ENCODE results near the gene CNTNAP1. TPM values are rescaled to one million over a fixed set of nuclear protein-coding genes. Genes with fewer than 3 reads are reported as not detected.

Gene CNTNAP1
- total RNA-seq, 1 experiment from 2014 or later, result 6.4 TPM

DNA sequence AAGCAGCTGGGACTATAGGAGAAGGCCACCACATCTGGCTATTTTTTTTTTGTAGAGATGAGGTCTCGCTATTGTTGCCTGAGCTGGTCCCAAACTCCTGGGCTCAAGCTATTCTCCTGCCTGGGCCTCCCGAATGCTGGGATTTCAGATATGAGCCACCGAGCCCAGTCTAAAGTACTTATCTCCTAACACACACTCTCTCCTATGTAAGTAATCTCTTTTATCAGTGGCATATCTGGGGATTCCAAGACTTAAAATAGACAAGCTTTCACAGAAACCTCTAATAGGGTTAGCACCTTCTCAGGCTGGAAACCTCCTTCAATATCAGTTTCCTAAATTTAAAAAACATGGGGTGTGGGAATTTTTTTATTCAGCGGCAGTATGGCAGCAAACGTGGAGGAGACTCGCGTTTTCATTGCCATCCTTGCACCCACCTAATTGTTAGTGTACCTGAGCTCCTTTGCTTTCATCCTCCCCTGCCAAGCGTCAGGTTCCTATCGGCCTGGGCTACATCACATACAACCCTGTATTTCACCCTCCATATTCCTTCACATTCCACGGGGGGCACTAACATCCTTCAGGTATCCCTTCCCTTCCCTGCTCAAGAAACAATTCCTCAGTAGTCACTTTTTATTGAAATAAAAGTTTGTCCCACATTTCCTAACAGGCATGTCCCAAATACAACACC, 61.4 kb downstream of the CNTNAP1 start:
- BruUV-seq (replicated peaks), result TSS peak; percentile 54
- DNase-seq (ENCODE audit: low read depth, low spot score) (no peak), ATAC-seq (no peak)
- no peak overlapping the region for H2AFZ ChIP-seq (ENCODE audit: low read depth, low read length, poor library complexity, severe bottlenecking)
- peak overlapping the region; percentile 85 for H3K4me2 ChIP-seq (ENCODE audit: low read length)
- peak overlapping the region; percentile 69 for H3K27ac ChIP-seq (ENCODE audit: low read depth, low read length)
- intact Hi-C loops (cut with micrococcal nuclease), result no loop called here
- H3K9ac ChIP-seq (ENCODE audit: low read length), result peak overlapping the region; percentile 66
- RAD21 ChIA-PET (ENCODE audit: low non-redundant PET in 1 of 2, low total read pairs in 2 of 2, uncharacterized antibody in 2 of 2, unreplicated experiment in 2 of 2), result no interaction called here
- no peaks in the 10 kb centered on the region for H3K27me3 ChIP-seq (ENCODE audit: insufficient read depth, low read length)
- POLR2A ChIA-PET, result interaction anchor here (0.6 kb wide), 1 partner anchor 136 kb away, joined by 4 read pairs; no protein-coding TSS in a partner anchor
- H3K9me2 ChIP-seq (ENCODE audit: insufficient read depth), result no peaks in the 10 kb centered on the region
- H3K4me1 ChIP-seq (ENCODE audit: control insufficient read depth in 1 of 2, insufficient read depth in 2 of 2, low read length in 2 of 2), result peaks cover 7 to 14% of the 10 kb centered on the region in 2 experiments
- CTCF ChIA-PET, result no interaction called here
- H4K20me1 ChIP-seq (ENCODE audit: insufficient read depth), result no peaks in the 10 kb centered on the region
- H3K4me3 ChIP-seq (replicated peaks in 1 of 2; ENCODE audit: low read depth in 1 of 2, low read length in 2 of 2), result peak overlapping the region; percentile 73 to 74
- no peaks in the 10 kb centered on the region for H3K9me3 ChIP-seq (ENCODE audit: control insufficient read depth in 1 of 2, insufficient read depth in 1 of 2, low read depth in 1 of 2, low read length in 2 of 2)
- TF ChIP-seq, protein P1, sequence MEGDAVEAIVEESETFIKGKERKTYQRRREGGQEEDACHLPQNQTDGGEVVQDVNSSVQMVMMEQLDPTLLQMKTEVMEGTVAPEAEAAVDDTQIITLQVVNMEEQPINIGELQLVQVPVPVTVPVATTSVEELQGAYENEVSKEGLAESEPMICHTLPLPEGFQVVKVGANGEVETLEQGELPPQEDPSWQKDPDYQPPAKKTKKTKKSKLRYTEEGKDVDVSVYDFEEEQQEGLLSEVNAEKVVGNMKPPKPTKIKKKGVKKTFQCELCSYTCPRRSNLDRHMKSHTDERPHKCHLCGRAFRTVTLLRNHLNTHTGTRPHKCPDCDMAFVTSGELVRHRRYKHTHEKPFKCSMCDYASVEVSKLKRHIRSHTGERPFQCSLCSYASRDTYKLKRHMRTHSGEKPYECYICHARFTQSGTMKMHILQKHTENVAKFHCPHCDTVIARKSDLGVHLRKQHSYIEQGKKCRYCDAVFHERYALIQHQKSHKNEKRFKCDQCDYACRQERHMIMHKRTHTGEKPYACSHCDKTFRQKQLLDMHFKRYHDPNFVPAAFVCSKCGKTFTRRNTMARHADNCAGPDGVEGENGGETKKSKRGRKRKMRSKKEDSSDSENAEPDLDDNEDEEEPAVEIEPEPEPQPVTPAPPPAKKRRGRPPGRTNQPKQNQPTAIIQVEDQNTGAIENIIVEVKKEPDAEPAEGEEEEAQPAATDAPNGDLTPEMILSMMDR (IDR thresholded peaks at IDR 0.05 in 2 of 3, conservative IDR thresholded peaks at IDR 0.05 in 1 of 3; ENCODE audit: borderline replicate concordance in 1 of 3, insufficient read depth in 1 of 3, low read depth in 2 of 3, low read length in 2 of 3), result peak in 1 of 3 experiments; percentile 25; a peak in 2 of 6 replicates
- TF ChIP-seq CEBPB (IDR thresholded peaks at IDR 0.05; ENCODE audit: low read depth), result no peak
- peaks cover 23% of the 10 kb centered on the region for H3K79me2 ChIP-seq (ENCODE audit: insufficient read depth, low read length)
- H3K36me3 ChIP-seq (ENCODE audit: control insufficient read depth in 1 of 2, insufficient read depth in 2 of 2, low read length in 2 of 2), result no peaks in the 10 kb centered on the region

DNA sequence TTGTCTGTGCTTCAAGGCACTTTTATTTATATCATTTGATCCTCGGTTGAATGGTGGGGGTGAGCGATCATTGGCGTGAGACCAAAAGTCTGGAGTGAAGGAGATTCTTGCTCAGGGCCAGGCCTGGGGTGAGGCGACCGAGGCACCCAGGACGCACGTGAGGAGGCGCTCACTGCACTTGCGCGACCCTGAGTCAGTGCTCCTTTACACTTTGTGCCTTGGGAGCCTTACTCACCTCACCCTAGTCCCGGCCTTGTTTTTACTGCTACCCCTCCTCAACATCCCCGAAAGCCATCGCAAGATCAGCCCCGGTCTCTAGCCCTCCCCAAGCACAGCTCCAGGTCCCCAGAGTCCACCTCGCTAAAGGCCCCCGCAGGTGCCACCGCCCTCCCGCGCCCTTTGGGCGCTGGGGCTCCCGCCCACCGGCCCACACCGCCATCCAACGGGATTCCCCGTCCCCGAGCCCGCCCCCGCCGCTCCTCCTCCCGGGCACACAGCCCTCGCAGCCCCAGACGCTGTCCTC, 62.0 kb downstream of the CNTNAP1 start:
- ChIA-PET POLR2A (interaction anchor here (0.6 kb wide), 1 partner anchor 137 kb away, joined by 4 read pairs; no protein-coding TSS in a partner anchor), CTCF (no interaction called here), RAD21 (ENCODE audit: low non-redundant PET in 1 of 2, low total read pairs in 2 of 2, uncharacterized antibody in 2 of 2, unreplicated experiment in 2 of 2) (no interaction called here)
- no peaks in the 10 kb centered on the region for H4K20me1 ChIP-seq (ENCODE audit: insufficient read depth)
- peak; percentile 21 for DNase-seq (ENCODE audit: low read depth, low spot score)
- no peaks in the 10 kb centered on the region for H3K27me3 ChIP-seq (ENCODE audit: insufficient read depth, low read length)
- no TSS peak for BruUV-seq (replicated peaks)
- peak; percentile 83 for ATAC-seq
- H3K9ac ChIP-seq (ENCODE audit: low read length), result peak overlapping the region; percentile 66
- peak overlapping the region; percentile 73 to 74 for H3K4me3 ChIP-seq (replicated peaks in 1 of 2; ENCODE audit: low read depth in 1 of 2, low read length in 2 of 2)
- peaks cover 23% of the 10 kb centered on the region for H3K79me2 ChIP-seq (ENCODE audit: insufficient read depth, low read length)
- peaks cover 7 to 14% of the 10 kb centered on the region in 2 experiments for H3K4me1 ChIP-seq (ENCODE audit: control insufficient read depth in 1 of 2, insufficient read depth in 2 of 2, low read length in 2 of 2)
- no peaks in the 10 kb centered on the region for H3K9me3 ChIP-seq (ENCODE audit: control insufficient read depth in 1 of 2, insufficient read depth in 1 of 2, low read depth in 1 of 2, low read length in 2 of 2)
- peak overlapping the region; percentile 85 for H3K4me2 ChIP-seq (ENCODE audit: low read length)
- intact Hi-C loops (cut with micrococcal nuclease), result no loop called here
- H3K27ac ChIP-seq (ENCODE audit: low read depth, low read length), result peak overlapping the region; percentile 69
- TF ChIP-seq, protein P2, sequence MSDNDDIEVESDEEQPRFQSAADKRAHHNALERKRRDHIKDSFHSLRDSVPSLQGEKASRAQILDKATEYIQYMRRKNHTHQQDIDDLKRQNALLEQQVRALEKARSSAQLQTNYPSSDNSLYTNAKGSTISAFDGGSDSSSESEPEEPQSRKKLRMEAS (IDR thresholded peaks at IDR 0.05), result peak; percentile 52
- peak; percentile 15 for TF ChIP-seq POLR2AphosphoS5 (IDR thresholded peaks at IDR 0.05; ENCODE audit: low read depth, low read length)
- TF ChIP-seq, protein P1 (IDR thresholded peaks at IDR 0.05 in 2 of 3, conservative IDR thresholded peaks at IDR 0.05 in 1 of 3; ENCODE audit: borderline replicate concordance in 1 of 3, insufficient read depth in 1 of 3, low read depth in 2 of 3, low read length in 2 of 3), result 0 out of 6 replicates have a peak, but pooled peaks of 1 of the 3 experiments have one; percentile 4
- no peak for TF ChIP-seq YY1 (IDR thresholded peaks at IDR 0.05; ENCODE audit: extremely low read depth, insufficient replicate concordance, low read depth, low read length)
- TF ChIP-seq SIN3A (IDR thresholded peaks at IDR 0.05; ENCODE audit: low read depth), result no peak; the same call in 1 of the 2 replicates
- H3K36me3 ChIP-seq (ENCODE audit: control insufficient read depth in 1 of 2, insufficient read depth in 2 of 2, low read length in 2 of 2), result no peaks in the 10 kb centered on the region
- no peaks in the 10 kb centered on the region for H3K9me2 ChIP-seq (ENCODE audit: insufficient read depth)
- H2AFZ ChIP-seq (ENCODE audit: low read depth, low read length, poor library complexity, severe bottlenecking), result no peak overlapping the region
